Stimulated activated CD4-positive, alpha-beta T cell treated with anti-CD3 and anti-CD28 coated beads, Interleukin-15, amount 100 ng/mL, for 24 hours (primary cell): ENCODE measurements around the gene HNRNPH3.
A peak's percentile ranks its signal among the peaks of the same experiment; 100 is the strongest.

ENCODE experiments used
- DNase-seq: peaks from one replicate; pipeline ENCODE4 v3.0.0-alpha.2; 2020

Gene HNRNPH3

DNA sequence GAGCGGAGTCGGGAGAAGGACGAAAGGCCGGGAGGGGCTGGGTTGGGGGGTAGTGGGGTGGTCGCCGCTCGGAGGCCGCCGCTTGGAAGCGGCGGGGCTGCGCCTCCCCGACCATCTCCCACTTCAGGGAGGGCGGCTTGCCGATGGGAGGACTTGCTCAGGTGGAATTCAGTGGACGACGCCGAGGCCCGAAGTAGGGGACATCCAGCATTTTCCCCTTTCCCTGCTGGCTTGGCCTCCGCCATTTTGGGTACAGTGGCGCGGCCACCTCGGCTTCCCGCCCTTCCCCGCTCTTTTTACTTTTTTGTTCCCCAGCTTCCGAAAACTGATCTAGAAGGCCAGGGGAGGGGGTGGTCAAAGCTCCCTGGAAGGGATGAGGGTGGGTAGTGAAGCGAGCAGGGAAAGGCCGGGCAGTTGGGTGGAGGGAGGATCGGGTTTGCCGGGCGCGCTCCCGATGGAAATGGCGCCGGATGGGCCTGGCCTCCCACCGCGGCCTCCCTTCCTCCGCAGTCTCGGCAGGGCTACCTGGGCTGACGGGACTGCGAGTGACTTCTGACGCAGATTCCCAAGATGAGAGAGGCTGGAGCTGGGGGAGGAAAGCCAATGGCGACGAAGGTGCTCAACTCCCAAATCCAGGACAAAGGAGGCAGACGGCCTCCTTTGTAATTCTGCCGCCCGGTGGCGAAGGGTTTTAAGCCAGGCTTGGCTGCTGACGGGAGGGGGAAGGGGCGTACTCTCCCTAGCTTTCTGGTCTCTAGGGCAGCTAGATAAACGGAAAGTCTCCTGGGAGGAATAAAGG, 594 bp downstream of the HNRNPH3 start, which contains the start of gene PBLD:
PBLD (minus strand) TSS at position 670 of the 799 bp plus-strand sequence. CDS start 26,084 bp downstream, outside the sequence.
- DNase-seq = peak; percentile 72

DNA sequence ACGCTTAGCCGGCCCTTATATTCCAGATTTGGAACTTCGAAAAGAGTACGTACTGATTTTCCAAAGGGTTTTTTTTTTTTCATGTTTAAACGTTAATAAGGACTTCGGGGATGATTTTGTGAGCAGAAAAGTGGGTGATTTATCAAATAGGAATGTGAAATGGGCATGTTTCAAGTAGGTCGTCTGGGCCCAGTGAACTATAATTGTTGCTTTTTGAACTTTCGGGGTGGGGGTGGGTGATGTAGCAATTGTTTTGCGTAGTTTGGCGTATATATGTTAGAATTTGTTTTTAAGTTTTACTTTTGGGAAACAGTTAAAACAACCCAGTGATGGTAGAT, 1.2 kb downstream of the HNRNPH3 start:
- DNase-seq = no peak

DNA sequence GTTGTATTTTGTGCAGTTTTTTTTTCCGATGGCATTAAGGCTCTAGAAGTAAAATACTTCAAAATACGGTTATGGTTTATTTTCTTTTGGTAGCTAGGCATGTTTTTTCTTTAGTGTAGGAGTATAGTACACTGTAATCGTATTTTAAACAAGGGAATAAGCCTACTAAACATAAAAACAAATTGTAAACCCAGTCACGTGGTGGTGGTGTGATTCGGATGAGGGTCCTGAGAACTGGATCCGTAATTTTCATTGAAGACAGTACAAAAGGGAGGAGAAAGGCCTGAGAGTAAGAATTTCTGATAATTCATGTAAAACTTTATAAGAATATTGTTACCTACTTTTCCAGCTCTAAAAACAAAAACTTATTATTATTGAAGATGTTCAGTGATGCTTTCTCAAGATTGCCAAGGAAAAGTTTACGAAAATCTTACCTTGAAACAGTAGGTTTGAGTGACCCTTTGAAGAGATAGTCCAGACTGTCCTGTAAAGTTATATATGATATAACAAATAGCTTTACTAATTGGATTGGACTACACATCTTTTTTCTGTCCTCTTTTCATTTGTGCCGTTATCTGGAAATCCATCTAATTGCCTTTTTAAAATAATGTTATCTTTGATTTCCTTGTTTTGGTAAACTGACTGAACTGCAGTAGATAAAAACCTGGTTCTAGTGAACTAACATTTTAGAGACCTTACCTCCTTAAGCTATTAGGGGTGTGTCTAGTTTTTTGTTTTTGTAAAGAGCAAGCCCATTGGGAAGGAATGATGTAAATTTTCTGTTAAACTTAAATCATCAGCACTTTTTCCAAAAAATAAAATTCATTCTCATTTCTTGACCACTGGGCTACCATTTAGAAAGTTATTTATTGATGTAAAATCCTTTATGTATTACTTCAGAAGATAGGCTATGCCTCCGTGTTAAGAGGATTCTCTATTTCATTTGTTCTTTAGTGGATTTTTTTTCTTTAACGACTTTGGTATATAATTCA, 1.9 kb downstream of the HNRNPH3 start:
- no peak for DNase-seq

DNA sequence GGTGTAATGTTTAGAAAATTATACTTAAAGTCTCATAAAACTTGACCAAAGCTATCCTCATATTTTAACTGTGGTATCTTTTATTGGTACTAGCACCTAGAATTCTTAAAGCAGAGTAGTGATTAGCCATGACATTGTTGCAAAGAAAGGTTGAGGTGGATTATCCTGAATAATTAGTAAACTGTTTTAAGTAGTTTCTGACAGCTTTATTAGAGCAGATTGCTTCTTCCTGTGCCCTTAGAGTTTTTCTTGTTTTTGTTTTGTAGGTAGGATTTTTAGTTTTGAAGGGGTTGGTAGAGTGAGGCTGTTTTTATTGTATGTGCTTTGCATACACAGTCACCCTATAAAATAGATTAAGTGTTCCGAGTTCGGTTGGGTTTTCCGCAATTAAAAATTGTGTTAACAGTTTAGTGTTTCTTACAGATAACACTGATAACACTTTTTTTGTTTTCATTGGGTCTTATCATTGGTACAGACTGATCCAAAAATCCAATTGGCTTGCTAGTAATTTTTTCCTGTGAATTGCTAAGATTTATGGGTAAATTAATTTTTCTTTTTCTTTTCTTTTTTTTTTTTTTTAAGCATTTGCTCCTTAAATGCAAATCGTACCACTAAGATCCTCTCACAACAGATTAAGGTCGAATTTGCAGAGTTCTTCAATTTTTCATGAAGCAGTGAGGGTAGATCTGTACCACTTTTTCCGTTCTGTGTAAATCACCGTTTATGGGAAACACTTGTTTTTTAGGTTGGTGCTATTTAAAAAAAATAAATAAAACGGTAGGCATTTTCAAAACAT, 3.0 kb downstream of the HNRNPH3 start:
- DNase-seq = no peak

DNA sequence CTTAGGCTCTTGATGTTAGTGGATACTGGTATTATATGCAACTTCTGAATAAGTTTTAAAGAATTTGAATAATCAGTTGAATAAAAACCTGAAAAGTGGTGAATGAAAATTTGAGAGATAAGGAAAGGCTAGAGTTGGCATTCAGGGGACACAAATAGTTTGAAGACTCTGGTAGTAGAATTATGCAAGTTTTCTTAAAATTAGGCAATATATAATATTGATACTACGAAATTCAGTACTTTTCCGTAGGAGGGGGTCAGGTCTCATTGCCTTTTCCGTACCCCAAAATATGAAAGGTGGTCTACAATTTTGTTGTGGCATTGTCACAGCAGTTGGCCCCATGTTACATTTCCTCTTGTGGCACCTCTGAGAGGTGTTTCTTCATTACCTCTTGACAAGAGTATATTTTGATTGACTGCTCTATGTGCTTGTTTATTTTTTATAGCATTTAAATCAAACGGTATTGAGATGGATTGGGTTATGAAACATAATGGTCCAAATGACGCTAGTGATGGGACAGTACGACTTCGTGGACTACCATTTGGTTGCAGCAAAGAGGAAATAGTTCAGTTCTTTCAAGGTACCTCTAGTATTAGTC, 5.0 kb downstream of the HNRNPH3 start:
- DNase-seq = no peak

DNA sequence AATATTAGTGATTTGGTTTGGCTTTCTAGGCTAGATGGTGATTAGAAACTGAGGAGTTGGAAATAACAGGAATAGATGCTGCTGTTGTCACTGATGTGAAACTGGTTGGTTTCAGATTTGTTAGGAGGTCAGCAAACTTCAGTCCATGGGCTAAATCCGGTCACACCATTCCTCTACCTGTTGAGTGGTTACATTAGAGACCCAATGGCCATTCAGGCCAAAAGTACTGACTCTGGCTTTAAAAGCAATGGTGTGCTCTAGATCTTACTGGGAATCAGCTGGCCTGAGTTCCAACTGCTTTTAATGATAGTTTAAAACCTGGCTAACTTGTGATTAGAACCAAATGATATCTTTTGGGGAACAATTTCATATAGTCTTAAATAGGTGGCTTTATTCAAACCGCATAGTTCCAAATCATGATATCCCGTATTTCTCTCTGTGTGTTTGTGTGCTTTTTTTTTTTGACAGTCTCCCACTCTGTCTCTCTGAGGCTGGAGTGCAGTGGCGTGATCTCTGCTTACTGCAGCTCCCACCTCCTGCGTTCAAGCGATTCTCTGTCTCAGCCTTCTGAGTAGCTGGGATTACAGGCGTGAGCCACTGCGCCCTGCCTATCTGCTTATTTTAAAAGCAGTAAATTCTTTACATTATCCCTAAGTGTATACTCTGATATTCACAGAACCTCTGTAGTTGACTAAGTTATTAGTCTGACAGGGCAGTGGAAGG, 8.7 kb downstream of the HNRNPH3 start:
- no peak for DNase-seq

DNA sequence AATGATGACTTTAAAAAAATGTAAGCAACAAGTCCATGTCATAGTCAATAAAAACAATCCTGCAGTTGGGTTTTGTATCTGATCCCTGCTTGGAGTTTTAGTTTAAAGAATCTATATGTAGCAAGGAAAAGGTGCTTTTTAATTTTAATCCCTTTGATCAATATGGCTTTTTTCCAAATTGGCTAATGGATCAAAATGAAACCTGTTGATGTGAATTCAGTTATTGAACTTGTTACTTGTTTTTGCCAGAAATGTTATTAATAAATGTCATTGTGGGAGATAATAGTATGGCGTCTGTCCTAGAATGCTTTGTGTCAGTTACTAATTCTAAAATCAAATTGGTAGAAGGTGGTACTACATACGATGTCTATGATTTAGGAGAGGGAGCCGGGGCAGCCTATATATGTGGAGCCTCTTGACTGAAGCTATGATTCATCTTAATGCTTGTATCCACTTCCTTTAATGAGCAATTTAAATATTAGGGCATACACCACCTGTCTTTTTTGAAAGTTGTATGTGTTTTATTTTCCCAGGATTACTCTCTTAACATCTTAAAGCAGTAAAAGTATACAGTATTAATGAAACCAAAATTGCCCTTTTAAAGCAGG, 11.1 kb downstream of the HNRNPH3 start:
- no peak for DNase-seq

DNA sequence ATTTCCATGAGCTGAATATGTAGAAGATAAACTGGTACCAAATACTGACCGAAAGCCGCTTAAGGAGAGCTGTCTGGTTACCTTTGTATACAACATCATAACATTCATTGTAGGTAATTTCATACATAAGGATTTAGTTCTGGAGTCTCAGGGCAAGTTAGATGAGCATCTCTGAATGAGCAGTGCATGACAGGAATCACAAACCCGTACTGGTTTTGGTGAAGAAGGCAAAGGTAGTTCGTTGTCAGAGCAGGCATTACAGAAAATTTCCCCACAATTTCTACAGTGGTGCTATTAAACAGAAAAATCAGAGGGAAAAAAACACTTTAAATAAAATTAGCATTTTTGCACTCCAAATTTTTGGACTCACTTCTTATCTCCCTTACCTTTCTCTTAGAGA, 13.8 kb downstream of the HNRNPH3 start:
- no peak for DNase-seq

DNA sequence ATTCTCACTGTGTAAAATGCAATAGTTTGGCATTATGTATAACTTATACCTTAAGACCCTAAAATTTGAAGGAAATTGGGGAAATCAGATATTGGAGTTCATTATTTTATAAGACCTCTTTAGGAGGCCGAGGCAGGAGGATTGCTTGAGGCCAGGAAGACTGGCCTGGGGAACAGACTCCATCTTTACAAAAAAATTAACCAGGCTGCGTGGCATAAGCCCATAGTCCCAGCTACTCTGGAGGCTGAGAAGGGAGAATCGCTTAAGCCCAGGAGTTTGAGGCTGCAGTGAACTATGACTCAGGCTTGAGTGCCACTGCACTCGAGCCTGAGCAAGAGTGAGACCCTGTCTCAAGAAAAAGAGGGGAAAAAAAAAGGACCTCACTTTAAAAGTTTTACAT, 14.9 kb downstream of the HNRNPH3 start:
- DNase-seq = no peak

DNA sequence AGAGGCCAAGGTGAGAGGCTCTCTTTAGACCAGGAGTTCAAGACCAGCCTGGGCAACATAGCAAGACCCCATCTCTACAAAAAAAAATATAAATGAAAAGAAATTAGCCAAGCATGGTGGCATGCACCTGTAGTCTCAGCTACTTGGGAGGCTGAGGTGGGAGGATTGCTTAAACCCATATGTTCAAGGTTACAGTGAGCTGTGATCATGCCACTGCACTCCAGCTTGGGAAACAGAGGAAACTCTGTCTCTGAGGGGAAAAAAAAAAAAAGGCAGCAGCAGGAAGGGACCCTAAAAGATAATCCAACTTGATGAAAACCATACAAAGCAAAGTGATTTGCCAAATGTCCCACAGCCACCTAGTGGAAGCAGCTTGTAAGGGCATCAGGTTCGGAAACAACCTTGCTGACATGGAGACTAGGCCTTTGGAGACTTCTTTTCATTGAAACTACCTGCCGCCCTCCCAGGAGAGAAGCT, 16.4 kb downstream of the HNRNPH3 start:
- peak; percentile 57 for DNase-seq

DNA sequence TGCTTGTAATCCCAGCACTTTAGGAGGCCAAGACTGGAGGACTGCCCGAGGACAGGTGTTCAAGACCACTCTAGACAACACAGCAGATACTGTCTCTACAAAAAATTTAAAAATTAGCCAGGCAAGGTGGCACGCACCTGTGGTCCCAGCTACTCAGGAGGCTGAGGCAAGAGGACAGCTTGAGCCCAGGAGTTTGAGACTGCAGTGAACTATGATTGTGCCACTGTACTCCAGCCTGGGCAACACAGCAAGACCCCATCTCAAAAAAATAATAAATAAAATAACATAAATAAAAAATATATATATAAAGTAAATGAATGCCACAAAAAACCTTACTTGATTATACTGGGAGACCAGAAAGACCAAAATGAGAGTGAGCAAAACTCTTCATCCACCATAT, 21.7 kb downstream of the HNRNPH3 start:
- no peak for DNase-seq

DNA sequence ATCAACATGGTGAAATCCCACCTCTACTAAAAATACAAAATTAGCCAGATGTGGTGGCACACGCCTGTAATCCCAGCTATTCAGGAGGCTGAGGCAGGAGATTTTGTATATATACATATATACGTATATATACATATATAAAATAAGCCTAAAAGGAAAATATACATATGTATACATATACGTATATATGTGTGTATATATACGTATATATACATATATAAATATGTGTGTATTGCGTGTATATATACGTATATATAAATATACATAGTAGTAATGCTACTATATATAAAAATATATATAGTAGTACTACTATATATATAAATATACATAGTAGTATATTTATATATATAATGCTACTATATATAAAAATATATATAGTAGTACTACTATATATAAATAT, 27.3 kb downstream of the HNRNPH3 start:
- no peak for DNase-seq

DNA sequence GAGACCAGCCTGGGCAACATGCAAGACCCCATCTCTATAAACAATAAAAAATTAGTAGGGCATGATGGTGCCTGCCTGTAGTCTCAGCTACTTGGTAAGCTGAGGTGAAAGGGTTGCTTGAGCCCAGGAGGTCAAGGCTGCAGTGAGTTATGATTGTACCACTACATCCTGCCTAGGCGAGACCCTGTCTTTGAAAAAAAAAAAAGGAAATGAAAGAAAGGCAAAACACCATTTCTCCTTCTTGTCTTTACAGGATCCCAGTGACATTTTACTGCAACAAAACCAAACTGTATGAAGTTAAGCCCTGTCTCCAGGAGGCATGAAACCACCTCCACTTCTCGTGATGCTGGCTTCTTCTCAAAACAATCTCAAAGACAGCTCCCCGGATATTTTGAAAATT, 30.7 kb downstream of the HNRNPH3 start:
- DNase-seq = no peak

DNA sequence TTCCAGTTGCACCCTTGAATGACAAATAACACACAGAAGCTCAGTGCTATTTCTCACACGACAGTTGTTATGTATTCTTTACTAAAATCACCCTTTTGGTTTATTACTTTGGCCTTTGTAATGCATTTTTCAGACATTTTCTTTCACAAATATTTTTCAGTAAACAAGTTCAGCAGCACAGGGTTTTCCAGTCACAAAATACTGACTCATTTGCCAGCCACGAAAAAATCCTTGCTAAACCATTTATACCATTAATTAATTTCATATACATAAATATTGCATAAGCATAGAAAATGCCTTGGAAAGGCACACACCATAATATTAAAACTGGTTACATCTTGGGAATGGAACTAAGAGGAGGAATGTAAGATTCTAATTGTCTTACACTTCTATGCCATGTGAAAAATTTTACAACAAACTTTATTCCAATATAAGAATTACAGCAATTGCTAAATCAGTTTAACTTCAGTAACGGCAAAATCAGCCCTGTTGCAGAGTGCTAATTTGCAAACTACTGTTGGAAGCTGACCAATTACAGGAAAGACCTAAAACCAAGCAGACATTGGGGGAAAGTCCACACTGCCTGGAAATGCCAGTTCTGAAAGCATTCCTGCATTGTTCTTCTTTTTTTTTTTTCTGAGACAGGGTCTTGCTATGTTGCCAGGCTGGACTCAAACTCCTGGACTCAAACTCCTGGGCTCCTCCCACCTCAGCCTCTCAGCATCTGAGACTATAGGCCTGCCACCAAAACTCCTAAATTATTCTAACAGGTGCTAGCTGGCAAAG, 32.4 kb downstream of the HNRNPH3 start:
- DNase-seq = no peak

DNA sequence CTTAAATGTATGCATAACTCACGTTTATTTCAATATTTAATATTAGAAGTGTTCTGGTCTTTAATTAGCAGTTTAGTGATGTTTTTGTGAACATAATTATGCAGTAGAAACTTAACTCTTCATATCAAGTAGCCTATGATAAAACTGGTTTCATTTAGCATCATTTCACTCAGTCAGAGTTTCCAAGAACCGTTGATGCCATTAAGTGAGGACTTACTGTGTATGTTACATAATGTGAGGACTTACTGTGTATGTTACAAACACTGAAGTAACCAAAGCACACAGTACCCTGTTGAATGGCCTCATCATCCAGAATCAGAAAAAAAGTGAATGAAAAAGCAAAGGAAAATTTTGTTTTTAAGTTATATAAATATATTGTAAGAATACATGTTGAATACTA, 33.7 kb downstream of the HNRNPH3 start:
- no peak for DNase-seq

DNA sequence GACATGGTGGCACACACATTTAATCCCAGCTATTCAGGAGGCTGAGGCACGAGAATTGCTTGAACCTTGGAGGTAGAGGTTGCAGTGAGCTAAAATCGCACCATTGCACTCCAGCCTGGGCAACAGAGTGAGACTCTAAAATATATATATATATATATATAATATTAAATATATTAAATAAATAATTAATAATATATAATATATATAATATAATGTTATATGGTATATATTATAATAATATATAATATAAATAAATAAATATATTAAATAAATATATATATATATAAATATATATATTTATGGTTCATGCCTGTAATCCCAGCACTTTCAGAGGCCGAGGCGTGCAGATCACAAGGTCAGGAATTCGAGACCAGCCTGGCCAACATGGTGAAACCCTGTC, 34.7 kb downstream of the HNRNPH3 start:
- no peak for DNase-seq

DNA sequence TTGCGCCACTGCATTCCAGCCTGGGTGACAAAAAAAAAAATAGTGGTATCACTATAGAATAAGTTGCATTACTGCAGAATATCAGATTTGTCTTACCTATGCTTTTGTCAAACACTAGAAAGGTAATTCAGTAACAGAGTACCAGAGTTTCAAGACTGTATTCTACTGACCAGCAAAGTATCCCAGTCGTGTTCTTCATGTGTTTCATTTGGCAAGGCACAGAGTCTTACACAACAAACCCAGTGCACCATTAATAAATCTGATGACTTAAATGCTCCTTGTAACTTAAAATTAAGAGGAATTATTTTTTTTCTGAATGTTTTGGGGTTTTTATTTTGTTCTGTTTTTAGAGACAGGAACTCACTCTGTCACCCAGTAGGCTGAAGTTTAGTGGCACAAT, 35.3 kb downstream of the HNRNPH3 start:
- no peak for DNase-seq

DNA sequence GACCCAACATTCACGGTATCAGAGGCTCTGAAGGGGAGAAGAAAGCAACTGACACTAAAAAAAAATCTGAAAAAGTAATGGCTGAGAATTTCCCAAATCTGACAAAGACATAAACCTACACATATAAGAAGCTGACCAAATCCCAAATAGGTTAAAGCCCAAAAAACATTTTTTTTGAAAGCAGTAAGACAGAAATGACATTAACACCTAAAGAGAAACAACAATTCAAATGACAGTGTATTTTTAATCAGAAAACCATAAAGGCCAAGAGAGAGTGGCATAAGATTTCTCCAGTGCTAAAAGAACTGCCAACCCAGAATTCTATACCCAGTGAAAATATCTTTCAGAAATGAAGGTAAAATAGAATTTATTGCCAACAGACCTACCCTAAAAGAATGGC, 39.7 kb downstream of the HNRNPH3 start:
- no peak for DNase-seq

DNA sequence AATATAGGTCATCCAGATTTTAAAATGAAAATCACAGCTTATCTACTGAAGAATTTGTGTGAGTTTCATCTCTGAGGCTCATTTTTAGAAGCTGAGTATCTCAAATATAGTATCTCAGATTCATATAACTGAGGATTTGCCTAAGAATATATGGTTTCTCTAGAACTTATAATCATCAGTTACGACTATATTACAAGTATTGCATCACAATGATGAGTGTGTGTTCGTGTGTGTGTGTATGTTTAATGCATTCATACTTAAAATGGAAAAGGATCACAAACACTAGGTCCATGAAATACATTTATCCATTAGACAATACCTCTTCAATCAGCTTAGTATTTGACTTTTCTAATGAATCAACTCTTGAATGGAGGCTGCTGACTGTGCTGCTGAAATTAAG, 53.9 kb downstream of the HNRNPH3 start:
- DNase-seq = no peak
